Measurements from ENCODE around the gene EHBP1.
A peak's percentile ranks its signal among the peaks of the same experiment; 100 is the strongest.
"Not testable (repeated sequence)": the region's sequence is repeated elsewhere in the genome, so short reads cannot be mapped to it uniquely, and the experiment has no call there.

EHBP1 gene

DNA sequence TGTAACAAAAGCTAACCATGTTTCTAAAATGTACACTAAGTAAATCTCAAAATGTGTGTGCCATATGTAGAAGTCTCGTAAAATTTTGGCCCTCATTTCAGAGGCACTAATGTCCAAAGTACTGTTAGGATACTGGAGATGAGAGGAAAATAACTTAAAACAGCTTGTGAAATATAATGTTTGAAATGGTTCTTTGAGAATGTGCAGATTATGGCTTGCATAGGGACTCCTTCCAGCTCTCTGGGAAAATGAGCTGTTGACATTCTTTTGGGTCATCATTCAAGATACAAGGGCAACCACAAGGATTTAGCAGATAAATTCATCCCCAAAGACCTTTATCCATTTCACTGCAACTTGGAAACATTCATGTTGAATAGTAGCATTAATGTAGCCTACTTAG, 307.0 kb downstream of the EHBP1 start:
- peak; percentile 40 for DNase-seq (ENCODE audit: low read depth, low spot score)
- POLR2A ChIA-PET = interaction anchor here (0.5 kb wide), 1 partner anchor 9 kb away, joined by 3 read pairs; no protein-coding TSS in a partner anchor
- H3K4me3 ChIP-seq (ENCODE audit: low read depth, low read length) = no peak overlapping the region
- TF ChIP-seq, protein P1, sequence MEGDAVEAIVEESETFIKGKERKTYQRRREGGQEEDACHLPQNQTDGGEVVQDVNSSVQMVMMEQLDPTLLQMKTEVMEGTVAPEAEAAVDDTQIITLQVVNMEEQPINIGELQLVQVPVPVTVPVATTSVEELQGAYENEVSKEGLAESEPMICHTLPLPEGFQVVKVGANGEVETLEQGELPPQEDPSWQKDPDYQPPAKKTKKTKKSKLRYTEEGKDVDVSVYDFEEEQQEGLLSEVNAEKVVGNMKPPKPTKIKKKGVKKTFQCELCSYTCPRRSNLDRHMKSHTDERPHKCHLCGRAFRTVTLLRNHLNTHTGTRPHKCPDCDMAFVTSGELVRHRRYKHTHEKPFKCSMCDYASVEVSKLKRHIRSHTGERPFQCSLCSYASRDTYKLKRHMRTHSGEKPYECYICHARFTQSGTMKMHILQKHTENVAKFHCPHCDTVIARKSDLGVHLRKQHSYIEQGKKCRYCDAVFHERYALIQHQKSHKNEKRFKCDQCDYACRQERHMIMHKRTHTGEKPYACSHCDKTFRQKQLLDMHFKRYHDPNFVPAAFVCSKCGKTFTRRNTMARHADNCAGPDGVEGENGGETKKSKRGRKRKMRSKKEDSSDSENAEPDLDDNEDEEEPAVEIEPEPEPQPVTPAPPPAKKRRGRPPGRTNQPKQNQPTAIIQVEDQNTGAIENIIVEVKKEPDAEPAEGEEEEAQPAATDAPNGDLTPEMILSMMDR (IDR thresholded peaks at IDR 0.05; ENCODE audit: insufficient read depth, low read length, missing control alignments) = no peak
- CTCF ChIA-PET = interaction anchor here (1.3 to 1.4 kb wide), 3 partner anchors 10 to 475 kb away, joined by 3 to 4 read pairs (median 4); no protein-coding TSS in a partner anchor

DNA sequence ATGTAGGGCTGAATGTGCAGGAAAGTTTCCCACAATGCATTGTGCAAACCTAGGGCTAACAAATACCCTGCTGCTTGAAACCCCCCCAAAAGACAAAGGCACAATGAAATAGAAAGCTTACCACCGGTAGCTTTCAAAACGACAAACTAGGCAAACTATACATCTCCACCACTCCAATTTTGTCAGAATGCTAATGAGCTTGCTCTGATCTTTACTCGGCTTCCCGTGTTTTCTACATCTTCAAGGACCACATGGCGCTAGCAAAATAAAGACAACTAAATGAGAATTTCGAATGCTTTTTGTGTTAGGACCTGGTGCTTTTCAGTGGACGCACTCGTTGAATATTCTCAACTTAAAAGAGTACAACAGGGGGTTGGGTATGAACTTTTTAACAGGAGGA, 307.9 kb downstream of the EHBP1 start:
- no peak for DNase-seq (ENCODE audit: low read depth, low spot score)
- POLR2A ChIA-PET = no interaction called here
- TF ChIP-seq, protein P1 (IDR thresholded peaks at IDR 0.05; ENCODE audit: insufficient read depth, low read length, missing control alignments) = no peak
- H3K4me3 ChIP-seq (ENCODE audit: low read depth, low read length) = no peak overlapping the region
- CTCF ChIA-PET = interaction anchor here (1.3 kb wide), 2 partner anchors 9 to 474 kb away, joined by 4 to 5 read pairs; no protein-coding TSS in a partner anchor

DNA sequence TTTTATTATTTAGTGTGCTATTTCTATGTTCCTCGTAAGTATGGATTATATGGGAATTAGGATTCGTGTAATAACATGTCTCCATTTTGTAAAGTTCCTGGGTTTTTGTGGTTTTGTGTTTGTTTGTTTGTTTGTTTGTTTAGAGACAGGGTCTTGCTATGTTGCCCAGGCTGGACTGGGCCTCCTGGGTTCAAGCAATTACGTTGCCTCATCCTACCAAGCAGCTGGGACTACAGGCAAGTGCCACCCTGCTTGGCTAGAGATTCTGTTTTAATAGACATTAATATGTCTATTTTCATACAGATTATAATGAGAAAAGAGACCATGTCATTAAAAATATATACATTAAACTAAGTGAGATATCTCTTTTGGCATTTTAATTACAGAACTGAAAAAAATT, 309.9 kb downstream of the EHBP1 start:
- CTCF ChIA-PET = no interaction called here
- DNase-seq (ENCODE audit: low read depth, low spot score) = no peak
- H3K4me3 ChIP-seq (ENCODE audit: low read depth, low read length) = no peak overlapping the region
- POLR2A ChIA-PET = no interaction called here
- TF ChIP-seq, protein P1 (IDR thresholded peaks at IDR 0.05; ENCODE audit: insufficient read depth, low read length, missing control alignments) = no peak

DNA sequence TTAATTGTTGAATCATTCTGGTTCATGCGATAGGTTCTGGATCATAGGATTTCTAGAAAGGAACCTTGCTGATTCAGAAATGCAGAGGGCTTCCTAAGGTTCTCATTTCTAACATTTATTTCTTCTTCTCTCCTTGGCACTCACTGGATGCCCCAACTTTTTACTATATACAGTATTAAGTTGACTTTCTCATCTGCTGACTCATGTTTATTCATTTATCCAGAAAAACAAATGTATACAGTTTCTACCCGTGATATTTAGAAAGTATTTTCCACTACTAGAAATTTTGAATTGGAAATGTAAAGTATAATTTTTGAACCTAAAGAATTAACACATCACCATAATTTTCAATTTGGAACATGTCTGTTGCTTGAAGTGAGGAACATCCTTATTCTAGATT, 312.9 kb downstream of the EHBP1 start:
- POLR2A ChIA-PET = no interaction called here
- TF ChIP-seq, protein P1 (IDR thresholded peaks at IDR 0.05; ENCODE audit: insufficient read depth, low read length, missing control alignments) = no peak
- no peak for DNase-seq (ENCODE audit: low read depth, low spot score)
- CTCF ChIA-PET = no interaction called here
- no peak overlapping the region for H3K4me3 ChIP-seq (ENCODE audit: low read depth, low read length)

DNA sequence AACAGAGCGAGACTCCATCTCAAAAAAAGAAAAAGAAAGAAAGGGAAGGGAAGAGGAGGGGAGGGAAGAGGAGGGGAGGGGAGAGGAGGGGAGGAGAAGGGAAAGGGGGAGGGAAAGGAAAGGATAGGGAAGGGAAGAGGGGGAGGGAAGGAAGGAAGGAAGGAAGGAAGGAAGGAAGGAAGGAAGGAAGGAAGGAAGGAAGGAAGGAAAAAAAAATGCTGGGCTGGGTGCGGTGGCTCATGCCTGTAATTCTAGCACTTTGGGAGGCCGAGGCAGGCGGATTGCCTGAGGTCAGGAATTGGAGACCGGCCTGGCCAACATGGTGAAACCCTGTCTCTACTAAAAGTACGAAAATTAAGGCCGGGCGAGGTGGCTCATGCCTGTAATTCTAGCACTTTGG, 314.2 kb downstream of the EHBP1 start:
- DNase-seq (ENCODE audit: low read depth, low spot score); CTCF ChIA-PET; H3K4me3 ChIP-seq (ENCODE audit: low read depth, low read length); POLR2A ChIA-PET: not testable (repeated sequence)

DNA sequence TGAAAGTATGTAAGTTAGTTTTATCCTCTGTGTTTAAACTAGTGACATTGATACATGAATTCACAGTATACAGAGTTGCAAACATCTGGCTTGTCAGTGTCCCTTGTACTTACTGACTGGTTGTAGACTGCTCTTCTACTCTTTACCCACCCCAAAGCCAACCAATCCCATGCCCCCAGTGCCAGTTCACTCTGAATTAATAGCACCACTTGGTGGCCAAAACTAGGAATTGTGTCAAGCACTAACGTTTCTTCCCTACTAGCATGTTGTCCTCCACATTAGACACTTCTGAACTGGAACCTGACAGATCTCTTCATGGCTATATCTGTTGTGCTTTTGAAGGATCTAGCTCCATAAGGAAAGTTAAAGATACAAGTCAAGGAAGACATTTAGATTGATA, 317.9 kb downstream of the EHBP1 start:
- no peak for DNase-seq (ENCODE audit: low read depth, low spot score)
- POLR2A ChIA-PET = no interaction called here
- TF ChIP-seq, protein P1 (IDR thresholded peaks at IDR 0.05; ENCODE audit: insufficient read depth, low read length, missing control alignments) = peak; percentile 19
- CTCF ChIA-PET = interaction anchor here (2.4 kb wide), 1 partner anchor 10 kb away, joined by 5 read pairs; no protein-coding TSS in a partner anchor
- no peak overlapping the region for H3K4me3 ChIP-seq (ENCODE audit: low read depth, low read length)

DNA sequence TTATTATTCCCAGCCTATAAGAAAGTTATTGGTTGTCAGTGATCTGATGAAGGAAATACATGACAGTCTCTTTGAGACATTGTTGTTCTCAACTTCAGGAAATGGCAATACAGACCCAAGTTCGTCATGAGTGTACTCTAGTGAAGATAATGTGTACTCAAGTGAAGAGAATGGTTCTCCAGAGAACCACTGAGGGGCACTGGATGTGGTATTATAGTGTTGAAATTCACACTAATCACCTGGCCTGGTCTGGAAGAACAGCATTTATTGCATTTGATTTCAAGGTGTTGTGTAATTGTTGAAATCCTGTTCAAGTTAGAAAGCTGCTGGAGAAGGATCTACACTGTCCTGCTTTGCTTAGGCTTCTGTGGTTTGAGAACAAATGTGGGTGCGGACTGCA, 321.7 kb downstream of the EHBP1 start:
- no peak for DNase-seq (ENCODE audit: low read depth, low spot score)
- POLR2A ChIA-PET = no interaction called here
- CTCF ChIA-PET = no interaction called here
- no peak overlapping the region for H3K4me3 ChIP-seq (ENCODE audit: low read depth, low read length)
- TF ChIP-seq, protein P1 (IDR thresholded peaks at IDR 0.05; ENCODE audit: insufficient read depth, low read length, missing control alignments) = no peak

All from AG04449 (cell line).